Activated T-cell treated with anti-CD3 and anti-CD28 coated beads for 4 hours (primary cell): ENCODE measurements around the gene GDF10.

Experiments
- DNase-seq: peaks from one replicate; pipeline ENCODE4 v3.0.0-alpha.2; 2020

GDF10 gene

DNA sequence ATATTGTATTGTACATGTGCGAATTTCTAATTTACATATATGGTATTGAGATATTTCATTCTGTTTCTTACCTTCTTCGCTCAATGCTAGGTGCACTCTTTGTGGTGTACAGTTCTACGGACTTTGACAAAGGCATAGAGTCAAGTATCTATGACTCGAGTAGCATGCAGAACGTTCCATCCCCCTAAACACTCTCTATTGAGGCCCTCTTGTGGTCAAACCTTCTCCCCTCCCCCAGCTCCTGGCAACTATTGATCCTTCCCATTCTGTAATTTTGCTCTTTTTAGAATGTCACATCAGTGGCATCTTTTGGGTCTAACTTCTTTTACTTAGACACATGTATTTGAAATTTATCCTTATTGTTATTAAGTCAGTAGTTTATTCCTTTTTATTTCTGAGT lies 30.7 kb upstream of the GDF10 start:
- DNase-seq = no peak

DNA sequence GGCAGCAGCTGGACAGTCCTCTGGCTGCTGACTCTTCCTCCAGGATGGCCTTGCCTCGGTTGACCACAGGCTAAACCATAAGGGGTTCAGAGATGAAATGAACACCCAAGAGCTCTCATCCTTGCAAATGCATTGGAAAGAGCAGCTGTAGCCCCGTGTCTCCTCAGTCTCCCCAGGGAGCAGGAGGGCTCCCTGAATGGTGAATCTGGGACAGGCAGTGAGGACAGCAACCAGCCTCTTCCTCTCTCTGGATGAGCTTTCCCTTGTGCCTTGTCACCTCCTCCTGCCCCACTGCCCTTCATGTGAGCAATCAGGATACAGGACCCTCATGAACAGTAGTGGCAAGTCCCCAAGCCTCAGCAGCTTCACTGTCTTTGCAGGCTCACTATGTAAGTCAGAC lies 23.9 kb upstream of the GDF10 start:
- DNase-seq = no peak

DNA sequence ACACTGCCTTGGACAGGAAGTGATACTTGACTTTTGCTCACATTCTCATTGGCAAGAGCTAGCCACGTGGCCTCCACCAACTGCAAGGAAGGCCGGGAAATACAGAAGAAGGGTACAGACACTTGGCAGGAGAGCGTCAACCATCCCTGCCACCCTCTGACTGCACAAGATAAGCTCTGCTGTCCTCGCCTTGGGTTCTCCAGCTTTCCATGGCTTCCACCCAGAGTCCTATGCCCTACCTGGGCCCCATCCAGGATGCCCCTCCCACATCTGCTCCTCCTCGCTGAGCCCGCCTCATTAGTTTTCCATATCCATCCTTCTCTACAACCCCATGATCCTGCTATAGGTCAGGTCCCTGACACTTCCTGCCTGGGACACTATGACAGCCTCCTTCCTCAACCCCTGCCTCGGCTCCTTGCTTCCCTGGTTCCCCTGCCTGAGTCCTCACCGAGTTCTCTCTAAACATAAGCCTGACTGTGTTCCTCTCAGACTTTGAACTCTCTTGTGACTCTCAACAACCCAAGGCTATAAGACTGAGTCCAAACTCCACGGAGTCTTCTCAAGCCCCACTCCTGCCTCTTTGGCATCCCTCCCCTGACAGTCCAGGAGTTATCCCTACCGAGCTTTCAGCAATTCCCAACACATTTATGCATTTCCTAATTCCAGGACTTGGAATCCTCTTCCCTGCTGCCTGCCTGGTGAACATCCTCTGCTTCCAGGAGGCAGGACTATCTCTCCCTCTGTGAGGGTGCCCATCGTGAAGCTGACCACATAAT lies 23.2 kb upstream of the GDF10 start:
- no peak for DNase-seq

DNA sequence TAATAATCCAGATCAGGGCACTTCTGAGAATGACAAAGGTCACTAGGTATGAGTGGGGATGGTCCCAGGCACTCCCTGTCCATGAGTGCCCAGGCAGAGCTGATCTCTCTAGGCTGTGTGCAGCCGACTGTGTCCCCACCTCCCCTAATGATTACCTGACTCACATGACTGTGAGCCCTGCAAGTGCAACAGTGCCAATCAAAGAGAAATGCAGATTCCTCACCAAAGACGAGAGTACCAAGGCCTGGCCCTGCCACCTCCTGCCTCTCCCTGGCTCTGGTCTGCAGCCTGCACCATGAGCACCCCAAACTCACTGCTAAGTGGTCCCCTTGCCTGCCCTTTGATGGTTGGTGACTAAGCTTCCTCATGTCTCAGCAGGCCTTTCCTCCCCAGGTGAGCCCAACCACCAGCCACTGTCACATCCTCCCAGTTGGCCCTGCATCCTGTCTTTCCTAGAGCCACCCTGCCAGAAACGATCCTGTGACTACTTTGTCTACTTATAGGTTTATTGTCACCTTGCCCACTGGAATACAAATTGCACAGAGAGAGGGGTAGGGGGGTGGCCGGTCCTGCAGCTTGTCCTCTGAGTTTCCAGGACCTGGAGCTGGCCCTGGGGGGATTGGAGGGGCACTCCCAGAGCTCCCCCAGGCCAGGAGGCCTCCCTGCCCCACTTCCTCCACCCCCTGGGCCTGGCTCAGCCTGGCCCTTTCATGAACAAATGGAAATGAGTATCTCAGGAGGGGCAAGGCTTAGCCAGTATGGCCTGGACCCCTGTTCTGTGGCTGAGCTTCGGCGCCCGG lies 22.4 kb upstream of the GDF10 start:
- DNase-seq = no peak

DNA sequence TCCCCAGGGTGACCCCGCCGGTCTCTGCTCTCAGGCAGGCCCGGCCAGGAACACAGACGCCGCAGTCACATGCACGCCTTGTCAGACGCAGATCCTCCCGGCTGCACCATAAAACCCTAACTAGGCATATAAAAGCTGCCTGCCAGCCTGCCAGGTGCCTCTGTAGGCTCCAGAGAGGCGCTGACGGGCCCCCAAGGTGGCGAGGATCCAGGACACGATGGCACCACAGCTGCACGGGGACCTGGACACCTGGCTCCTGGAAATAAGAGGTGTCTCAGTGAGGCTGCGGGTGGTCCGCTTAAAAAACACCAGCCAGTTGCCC lies 21.9 kb upstream of the GDF10 start:
- no peak for DNase-seq

DNA sequence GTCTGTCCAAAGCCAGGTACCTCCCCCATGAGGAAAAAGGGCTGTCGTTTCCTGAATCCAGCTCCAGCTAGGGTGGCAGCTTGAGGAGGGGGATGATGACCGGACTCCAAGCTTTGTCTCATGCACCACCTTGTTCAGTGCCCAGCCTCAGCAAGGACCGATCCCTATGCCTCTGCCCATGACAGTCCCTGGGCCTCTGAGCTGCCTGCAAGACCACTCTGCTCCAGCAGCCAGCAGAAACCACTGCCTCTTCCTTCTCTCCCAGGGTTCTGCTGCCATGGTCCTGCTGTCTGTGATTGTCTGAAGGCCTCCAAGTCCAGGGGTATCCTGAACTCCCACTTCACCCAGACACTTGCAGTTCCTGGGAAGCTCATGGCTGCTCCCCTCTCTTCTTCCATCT lies 21.3 kb upstream of the GDF10 start:
- DNase-seq = no peak

DNA sequence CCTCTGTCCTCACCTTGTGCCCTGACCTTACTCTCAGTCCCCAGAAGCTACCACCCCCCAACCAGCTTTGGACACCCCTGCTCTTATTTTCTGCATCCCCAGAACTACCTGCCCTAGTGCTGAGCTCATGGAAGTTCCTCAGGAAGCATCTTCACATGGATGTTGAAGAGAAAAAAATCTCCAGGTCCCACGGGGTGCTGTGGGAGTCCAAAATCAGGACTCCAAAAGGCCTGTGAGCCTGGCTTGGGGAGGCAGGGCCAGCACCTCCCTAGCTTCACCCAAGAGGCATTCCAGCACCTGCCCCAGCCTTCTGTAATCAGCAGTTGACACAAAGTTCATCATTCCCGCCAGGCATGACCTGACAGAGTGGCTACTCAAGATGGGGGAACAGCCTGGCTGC lies 20.7 kb upstream of the GDF10 start:
- no peak for DNase-seq

DNA sequence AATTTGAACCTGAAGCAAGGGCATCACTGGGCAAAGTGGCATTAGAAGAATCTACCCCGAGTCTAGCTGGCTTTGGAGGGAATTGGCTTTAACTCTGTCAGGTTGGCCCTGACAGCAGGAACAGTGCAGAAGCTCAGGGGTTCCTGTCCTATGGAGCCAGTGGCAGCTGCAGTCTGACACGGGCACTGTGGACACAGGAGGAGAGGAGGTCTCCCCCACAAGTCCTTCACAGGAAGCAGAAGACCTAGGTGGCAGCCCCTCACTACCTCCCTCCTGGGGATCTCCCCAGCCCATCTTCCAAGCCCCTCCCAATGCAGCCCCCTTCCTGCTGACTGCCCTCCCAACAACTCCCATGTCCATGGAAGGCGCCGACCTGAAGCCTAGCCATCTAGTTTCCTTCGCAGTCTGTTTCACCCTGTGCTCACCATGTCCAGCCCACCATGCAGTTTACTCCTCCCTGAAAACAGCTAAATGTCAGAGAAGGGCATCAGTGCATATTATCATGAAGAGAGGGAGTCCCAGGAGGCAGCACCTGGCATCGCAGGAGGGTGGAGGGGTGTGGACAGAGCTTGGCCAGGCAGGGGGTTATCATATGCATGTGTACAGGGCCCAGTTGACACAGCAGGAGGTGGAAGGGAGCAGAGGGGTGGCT lies 17.9 kb upstream of the GDF10 start:
- no peak for DNase-seq

DNA sequence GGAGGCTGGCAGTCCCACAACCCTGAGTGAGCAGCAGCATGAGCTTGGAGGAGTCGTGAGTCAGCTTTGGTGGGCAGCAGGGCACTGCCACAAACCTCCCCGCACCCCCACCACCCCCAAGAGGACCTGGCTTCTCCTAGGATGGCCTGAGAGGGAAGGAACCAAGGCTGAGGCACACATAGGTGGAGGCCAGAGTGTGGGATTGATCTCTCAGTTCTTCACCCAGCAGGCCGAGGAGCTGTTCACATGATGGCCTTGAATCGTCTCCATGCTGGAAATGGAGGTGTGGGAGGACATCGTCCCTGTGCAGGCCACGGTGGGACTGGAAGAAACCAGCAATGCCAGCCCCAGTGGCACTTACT lies 17.4 kb upstream of the GDF10 start:
- DNase-seq = no peak

DNA sequence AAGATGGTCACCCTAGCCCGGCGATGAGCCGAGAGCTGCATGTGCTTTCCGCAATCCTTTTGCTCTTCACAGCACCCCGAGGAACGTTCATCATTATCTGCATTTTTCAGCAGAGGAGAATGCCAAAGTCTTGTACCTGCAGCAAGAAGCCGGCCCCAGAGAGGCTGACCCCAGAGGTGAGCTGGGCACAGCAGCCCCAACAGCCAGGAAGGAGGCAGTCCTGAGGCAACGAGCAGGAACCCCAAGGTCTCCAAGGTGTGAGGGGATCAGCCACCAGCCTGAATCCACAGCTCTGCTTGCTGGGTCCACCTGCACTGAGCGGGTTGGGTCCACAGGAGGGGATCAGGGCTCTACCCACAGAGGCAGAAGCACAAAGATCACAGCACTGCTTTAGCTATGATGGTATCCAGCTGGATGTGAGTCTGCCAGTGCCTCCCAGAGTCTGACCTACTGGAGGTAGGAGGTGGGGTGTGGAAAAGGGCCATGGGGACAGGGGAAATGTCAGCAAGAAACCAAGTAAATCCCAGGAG lies 16.8 kb upstream of the GDF10 start:
- DNase-seq = no peak

DNA sequence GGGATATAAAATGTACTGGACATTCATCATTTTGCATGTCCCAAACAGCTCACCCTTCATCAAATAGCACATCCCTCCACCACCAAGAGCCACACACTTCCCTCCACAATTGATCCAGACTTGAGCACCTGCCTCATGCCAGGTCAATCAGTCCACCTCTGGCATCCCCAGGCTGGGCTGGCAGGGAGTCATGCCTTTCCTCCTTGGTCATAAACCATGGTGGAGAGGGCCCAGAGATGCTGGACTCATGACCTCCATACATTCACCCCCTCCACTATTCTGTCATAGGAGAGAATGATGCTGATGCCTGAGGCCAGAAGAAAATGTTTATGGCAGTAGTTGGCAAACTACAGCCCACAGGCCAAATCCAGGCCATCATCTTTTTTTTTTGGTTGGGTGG lies 16.1 kb upstream of the GDF10 start:
- DNase-seq = no peak

DNA sequence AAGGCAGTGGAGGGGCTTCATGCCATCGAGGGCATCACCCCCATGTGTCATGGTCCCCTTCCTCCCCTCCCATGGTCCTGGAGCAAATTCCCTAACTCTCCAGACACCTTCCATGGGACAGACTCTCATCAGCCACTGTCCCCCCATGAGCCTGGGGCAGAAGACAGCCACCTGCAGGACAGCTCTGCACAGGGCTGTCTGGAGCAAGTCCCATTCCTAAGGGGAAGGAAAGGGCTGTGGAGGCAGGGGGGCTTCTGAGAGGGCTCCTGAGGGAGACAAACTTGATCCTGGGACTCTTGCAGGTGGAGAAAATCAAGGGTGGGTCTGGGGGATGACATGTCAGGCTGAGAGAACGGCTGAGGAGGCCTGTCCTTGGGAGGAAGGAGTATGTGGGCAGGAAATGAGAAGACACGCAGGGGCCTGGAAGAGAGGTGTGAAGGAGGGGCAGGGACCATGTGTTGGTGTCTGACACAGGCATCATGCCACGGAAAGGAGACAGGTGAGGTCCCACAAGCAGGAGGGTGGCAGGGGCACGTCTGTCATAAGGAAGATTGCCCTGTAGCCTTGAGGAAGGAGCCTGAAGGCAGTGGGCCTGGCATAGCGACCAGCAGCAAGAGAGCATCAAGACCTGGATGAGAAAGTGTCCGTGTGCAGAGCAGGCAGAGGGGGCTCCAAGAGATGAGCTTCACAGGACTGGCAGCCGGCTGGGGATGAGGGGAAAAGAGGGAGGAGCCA lies 14.4 kb upstream of the GDF10 start:
- no peak for DNase-seq

DNA sequence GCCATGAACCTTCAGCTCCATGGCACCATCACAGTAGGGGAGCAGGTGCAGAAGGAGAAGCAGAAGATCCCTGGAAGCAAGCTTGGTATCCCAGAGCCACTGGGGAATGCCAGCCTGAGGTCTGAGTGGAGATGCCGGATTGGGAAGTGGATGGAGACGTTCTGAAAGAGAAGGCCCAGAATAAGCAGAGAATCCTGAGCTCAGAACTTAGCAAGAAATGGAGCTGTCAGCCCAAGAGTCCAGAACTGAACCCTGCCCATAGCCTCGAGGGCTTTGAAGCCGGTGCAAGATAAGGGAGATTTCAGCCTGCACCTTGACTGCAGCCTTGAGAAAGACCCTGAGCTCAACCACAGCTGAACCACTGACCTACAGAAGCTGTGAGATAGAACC lies 13.9 kb upstream of the GDF10 start:
- DNase-seq = no peak

DNA sequence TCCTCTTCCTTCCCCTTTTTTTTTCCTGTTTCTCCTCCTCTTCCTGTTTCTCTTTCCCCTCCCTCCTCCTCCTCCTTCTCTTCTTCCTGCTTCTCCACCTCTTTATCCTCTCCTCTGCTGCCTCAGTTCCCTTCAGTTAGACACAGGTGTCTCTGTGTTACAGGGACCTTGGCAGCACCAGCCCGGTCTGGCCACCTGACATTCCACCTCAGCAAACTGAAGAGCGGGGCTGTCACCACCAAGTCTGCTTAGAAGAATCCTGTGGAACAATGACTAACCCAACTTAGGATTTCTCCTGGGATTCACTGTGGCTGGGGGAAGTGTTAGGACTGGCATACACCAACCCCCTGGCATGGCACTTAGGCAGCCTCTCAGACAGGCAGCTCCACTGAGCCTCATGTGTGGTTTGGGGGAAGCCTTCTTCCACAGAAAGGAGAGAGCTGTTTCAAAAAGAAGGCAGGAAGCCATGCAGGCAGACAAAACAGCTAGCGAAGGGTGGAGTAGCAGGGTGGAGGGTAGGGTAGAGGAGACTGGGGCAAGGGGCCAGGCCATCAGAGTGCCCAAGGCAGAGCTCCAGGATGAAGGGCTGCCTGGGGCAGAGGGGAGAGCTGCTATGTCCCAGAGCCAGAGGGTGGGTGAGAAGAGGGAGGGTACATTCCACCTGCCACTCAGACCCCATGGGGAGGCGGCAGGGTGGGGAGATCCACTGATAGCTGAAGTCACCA lies 13.2 kb upstream of the GDF10 start:
- DNase-seq = no peak

DNA sequence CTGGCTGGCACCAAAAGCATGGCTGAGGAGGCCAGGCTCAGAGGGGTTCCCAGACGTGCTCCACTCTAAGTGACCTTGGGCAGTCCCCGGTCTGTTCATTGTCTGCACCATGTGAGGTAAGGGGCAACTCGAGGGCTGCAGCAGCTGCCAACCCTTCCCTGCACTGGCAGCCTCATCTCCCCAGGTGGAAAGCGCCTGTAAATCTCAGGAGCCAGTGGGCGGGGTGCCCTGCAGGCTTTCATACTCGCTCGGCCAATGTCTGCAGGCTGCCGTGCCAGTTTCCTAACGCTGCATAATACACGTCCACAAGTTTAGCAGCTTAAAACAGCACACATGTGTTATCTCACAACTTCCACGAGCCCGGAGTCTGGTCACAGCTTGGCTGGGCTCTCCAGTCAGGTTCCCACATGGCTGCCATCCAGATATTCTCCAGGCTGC lies 12.6 kb upstream of the GDF10 start:
- DNase-seq = no peak

DNA sequence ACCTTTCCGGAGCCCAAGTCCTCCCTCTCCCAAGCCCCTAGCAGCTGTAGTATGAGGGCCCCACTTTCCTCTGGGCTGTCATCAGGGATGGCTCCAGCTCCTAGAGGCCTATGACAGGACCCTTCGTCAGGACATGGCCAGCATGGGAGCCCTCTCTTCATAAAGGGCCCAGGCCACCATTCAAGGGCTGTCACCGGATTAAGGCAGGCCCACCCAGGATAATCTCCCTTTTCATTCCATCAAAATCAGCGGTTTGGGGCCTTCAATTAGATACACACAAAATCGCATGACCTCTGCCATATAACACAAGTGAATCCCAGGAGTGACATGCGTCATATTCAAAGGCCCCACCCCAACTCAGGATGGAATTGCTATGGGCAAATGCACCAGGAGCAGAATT lies 12.2 kb upstream of the GDF10 start:
- no peak for DNase-seq

DNA sequence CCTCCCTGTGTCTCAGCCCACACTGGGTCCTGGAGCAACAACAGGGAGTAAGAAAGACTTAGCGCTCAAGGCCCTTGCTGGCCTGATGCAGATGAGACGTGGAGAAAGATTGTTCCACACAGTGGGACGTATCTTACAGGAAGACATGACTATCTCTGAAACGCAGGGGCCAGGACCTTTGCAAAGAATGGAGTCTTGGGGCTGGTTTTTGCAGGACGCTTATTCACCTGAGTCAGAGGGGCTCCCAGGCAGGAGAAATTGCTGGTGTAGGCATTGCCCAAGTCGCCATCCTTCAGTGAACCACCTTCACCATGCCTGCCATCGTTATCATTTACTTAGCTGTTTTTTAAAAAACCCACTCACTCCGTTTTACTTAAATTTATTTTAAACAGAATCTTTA lies 11.8 kb upstream of the GDF10 start:
- no peak for DNase-seq

DNA sequence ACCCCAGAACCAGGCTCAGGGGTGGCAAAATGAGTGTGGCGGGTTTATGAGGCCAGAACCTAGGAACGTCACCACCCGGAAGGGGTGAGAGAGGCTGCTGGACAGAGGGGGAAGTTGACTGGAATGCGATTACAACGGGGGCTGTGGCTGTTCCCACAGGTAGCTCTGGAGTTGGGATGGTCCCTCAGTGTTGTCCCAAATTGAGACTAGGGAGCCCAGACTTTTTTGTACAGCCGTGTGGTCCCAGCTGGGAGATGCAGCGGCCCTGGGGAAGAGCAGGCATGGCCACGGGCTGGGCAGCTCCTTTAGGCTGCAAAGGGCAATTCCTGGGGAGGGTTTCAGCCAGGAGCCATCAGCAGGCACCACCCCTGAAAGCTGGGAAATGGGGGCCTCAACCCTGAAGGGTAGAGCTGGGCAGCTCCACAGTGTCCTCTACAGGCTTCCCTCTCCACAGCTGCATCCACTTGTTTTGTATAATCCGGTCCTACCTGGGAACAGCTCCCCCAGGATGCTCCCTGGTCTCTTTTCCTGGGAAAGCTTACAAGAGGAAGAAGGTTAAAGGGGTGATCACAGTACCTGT lies 11.0 kb upstream of the GDF10 start:
- DNase-seq = no peak

DNA sequence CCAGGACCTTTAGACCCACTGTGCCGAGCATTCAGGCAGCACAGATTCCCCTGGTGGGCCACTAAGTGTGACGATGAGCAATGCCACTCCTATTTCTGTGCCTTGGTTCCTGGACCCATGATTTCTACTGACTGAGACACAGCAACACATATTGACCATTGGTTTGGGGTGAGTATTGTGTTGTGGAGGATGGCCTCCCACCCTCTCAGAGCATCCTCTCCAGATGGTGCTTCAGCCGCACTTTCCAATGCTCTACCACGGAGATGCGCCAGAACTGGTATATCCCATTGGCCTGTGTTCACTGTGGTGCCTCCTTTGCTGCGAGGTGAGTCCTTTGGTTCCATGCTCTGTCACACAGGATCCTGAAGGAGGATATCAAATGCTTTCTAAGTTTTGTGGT lies 10.1 kb upstream of the GDF10 start:
- DNase-seq = no peak

DNA sequence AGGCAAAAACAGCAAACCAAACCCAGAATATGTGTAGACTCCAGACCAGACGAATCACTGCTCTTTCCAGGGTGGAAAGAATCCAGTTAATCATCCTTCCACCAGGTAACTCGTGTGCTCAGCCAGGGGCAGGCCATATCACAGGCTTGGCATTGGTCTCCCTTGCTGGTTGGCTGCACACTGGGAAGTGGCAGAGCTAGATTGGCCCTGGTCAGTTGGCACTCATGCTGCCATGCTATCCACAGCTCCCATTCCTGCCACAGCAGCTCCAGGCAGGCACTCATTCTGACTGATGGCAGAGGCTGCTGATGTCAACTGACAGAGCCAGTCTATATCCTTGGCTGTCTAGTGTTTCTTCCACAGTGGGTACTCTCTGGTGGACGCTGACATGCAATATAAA lies 9.7 kb upstream of the GDF10 start:
- no peak for DNase-seq

DNA sequence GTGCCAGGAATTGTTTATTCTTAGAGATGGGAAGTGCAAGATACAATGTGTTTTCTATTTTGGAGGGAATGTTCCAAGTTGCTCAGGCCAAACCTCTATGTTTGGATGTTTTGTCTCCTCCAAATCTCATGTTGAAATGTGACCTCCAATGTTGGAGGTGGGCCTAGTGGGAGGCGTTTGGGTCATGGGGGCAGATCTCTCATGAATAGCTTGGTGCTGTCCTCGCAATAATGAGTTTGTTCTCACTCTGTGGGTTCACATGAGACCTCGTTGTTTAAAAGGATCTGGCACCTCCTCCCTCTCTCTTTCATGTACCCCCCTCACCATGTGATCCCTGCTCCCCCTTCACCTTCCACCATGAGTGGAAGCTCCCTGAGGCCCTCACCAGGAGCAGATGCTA lies 8.3 kb upstream of the GDF10 start:
- DNase-seq = no peak

DNA sequence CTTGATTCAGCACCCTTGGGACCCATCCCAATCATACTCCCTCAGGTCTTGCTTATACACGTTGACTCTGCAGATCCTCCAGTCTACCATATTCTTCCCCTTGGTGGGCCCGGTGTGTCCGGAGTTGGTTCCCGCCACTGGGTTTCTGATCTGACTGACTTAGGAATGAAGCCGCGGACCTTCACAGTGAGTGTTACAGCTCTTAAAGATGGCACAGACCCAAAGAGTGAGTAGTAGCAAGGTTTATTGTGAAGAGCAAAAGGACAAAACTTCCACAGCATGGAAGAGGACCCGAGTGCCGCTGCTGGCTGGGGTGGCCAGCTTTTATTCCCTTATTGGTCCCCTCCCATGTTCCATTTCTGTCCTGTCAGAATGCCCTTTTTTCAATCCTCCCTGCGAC lies 5.9 kb upstream of the GDF10 start:
- DNase-seq = no peak
